ENCODE results near the gene BUB1.
"Not testable (repeated sequence)": the region's sequence is repeated elsewhere in the genome, so short reads cannot be mapped to it uniquely, and the experiment has no call there.

BUB1 gene

DNA sequence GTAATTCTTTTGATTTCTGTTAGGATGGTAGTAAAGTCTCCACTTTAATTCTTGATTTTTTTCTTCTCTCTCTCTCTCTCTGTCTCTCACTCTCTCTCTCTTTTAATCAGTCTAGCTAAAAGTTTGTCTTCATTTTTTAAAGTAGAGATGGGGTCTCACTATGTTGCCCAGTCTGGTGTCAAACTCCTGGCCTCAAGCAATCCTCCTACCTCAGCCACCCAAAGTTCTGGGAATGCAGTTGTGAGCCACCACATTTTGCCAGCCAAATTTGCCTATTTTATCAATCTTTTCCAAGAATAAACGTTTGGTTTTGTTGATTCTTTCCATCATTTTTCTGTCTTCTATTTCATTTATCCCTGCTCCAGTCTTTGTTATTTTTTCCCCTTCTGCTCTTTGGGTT, 30.6 kb upstream of the BUB1 start:
- H3K4me3 ChIP-seq (ENCODE audit: low read depth, low read length) = no peak overlapping the region
- no peak for DNase-seq (ENCODE audit: low read depth)
- TF ChIP-seq, protein P1, sequence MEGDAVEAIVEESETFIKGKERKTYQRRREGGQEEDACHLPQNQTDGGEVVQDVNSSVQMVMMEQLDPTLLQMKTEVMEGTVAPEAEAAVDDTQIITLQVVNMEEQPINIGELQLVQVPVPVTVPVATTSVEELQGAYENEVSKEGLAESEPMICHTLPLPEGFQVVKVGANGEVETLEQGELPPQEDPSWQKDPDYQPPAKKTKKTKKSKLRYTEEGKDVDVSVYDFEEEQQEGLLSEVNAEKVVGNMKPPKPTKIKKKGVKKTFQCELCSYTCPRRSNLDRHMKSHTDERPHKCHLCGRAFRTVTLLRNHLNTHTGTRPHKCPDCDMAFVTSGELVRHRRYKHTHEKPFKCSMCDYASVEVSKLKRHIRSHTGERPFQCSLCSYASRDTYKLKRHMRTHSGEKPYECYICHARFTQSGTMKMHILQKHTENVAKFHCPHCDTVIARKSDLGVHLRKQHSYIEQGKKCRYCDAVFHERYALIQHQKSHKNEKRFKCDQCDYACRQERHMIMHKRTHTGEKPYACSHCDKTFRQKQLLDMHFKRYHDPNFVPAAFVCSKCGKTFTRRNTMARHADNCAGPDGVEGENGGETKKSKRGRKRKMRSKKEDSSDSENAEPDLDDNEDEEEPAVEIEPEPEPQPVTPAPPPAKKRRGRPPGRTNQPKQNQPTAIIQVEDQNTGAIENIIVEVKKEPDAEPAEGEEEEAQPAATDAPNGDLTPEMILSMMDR (IDR thresholded peaks at IDR 0.05; ENCODE audit: low read depth, low read length, missing control alignments) = no peak

DNA sequence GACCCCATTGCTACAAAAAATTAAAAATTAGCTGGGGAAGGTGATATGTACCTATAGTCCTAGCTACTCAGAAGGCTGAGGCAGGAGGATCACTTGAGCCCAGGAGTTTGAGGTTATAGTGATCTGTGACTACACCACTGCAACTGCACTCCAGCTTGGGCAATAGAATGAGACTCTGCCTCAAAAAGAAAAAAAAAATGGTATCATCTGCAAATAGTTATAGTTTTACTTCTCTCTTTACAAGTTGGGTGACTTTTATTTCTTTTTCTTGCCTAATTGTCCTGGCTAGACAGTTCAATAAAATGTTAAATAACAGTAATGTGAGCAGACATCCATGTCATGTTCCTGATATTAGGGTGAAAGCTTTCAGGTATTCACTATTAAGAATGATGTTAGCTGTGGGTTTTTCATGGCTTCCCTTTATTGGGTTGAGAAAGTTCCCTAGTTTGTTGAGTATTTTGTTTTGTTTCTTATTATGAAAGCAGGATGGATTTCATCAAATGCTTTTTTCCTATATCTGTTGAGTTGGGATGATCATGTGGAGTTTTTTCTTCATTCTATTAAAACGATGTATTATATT, 29.6 kb upstream of the BUB1 start:
- no peak overlapping the region for H3K4me3 ChIP-seq (ENCODE audit: low read depth, low read length)
- TF ChIP-seq, protein P1 (IDR thresholded peaks at IDR 0.05; ENCODE audit: low read depth, low read length, missing control alignments) = no peak

DNA sequence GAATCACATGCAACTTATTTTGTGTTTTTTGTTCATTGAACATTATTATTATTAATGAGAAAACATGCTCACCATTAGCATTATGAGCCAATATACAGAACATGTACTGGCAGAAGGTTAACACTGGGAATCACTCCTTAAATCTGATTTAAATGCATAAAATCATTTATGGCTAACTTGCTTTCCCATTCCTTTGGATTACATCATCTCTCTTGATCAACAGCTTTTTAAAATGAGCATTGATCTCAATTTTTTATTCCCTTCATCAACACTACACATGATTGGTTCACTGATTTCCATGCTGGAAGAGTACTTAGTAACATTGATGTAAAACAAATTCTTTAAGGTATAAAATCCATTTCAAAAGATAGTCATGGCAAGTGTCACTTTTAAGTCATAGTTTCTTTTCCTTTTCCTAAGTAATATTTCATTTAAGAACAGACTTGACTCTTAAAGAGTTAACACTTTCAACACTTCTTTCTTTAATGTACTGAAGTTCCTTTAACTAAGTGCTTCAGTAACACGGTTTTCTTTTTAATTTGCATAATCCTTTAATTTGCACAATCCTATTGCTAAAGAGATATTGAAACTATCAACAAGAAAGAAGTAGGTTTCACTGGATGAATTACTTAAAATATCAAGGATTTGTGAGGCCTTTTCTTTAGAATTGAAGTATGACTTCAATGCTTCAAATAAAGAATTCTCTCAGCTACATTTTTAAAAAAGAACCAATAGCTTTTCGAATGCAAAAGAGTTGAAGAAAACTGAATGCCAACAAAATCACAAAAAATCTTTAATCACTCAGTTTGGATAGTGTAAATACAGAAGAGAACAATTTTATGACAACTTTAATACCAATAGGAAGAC, 24.9 kb upstream of the BUB1 start:
- H3K4me3 ChIP-seq (ENCODE audit: low read depth, low read length) = no peak overlapping the region
- no peak for DNase-seq (ENCODE audit: low read depth)
- TF ChIP-seq, protein P1 (IDR thresholded peaks at IDR 0.05; ENCODE audit: low read depth, low read length, missing control alignments) = no peak

More for the DNA sequence above, 29.6 kb upstream of the BUB1 start:
- no peak for DNase-seq (ENCODE audit: low read depth)

DNA sequence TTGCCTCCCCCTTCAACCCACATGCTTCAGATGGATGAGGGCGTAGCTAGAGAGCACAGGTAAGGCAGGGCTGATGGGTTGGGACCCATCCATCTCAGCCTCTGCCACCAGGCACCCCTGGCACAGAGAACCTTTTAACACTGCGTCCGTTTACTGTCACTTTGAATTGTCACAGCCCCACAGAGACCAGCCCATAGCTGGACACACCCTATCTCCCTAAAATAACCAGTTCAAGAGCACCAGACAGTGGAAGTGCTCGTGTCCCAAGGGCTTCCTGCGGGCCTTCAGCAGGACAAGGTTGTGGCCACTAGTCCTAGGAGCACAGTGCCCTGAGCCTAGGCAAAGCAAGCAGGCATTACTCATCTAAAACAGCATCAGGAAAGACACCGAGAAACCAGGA, 20.4 kb upstream of the BUB1 start:
- DNase-seq (ENCODE audit: low read depth); H3K4me3 ChIP-seq (ENCODE audit: low read depth, low read length): not testable (repeated sequence)

DNA sequence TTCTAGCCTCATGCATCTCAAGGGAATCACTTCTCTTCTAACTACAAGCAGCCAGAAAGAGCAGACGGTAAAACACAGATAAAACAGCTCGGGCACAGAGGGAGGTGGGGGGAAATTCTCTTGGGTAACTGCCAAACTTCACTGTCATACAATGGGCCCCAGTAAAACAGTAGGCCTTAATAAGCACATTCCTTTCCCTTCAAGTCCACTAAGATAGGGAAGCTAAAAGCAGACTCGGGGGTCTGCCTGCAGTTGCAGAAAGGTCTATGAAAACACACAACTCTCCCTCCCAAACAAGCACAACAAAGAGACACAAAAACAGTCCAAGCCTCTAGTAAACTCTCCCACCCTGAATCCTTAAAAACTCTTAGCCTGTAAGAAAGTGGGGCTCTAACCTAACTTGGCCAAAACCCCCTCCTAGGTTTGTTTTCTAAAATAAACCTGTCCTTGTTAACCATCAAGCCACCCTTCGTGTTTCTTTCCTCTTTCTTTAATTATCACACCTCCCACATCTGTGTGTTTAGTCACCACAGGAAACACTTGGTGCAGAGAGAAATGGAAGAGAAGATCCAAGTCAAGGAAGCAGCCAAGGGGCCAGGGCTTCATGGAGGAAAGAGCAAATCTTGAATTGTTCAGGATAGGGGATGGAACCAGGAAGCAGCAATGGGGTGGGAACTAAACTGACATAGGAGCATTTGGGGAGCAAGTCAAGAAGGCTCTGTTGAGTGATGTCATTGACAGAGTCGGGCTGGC, 17.5 kb upstream of the BUB1 start:
- H3K4me3 ChIP-seq (ENCODE audit: low read depth, low read length); DNase-seq (ENCODE audit: low read depth): not testable (repeated sequence)

DNA sequence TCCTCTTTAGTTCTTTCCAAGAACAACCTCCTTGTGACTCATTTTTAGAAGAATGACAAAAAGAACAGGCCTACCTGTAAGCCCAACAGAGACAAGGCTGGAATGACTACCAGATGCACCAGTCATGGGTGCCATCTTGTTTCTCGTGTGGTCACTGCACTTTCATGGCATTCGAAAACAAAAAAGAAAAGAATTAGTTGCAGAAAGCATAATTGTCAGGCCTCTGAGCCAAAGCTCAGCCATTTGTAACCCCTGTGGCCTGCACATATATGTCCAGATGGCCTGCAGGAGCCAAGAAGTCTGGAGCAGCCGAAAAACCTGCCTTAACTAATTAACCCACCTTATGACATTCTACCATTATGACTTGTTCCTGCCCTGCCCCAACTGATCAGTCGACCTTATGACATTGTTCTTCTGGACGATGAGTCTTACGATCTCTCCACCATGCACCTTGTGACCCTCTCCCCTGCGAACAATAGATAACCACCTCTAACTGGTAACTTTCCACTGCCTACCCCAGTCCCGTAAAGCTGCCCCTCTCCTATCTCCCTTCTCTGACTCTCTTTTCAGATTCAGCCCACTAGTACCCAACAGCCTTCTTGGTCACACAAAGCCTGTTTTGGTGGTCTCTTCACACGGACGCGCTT, 13.9 kb upstream of the BUB1 start:
- DNase-seq (ENCODE audit: low read depth) = no peak
- H3K4me3 ChIP-seq (ENCODE audit: low read depth, low read length) = no peak overlapping the region
- TF ChIP-seq, protein P1 (IDR thresholded peaks at IDR 0.05; ENCODE audit: low read depth, low read length, missing control alignments) = no peak

DNA sequence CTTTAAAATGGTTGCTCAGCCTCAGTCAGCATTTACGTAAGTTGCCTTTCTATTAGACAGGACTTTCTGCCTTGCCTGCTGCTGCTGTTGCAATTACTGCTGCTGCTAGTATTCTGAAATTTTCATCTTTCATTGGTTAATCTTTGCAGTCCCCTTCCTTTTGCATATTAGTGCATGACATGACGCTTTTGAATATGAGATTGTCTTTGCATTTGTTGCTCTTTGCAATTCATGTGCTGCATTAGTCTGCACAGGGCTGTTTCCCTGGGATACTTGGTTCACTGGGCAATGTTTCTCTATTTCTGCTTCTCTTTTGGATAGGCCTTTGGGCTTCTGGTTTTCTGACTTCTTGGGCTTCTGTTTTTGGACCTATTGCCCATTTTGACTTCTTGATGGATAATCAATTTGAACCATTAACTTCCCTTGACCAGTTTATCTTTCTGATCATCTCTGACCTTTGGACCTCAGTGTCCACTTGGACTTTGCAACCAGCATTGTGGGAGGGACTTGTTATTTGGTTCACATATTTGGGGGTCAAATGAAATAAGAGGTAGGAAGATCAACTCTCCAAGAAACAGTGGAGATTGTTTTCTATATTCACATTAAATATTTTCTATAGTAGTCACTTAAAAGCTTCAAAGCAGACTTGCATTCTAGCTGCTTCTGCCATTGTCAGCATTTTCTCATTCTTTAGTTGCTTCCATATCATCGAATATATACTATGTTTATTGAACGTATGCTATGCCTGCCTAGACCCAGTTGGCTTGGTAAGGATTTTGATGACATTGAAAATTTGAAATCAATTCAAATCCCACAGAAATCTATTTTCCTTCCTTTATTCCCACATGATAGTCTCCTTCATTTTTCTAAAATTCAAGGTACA, 12.5 kb upstream of the BUB1 start:
- H3K4me3 ChIP-seq (ENCODE audit: low read depth, low read length) = no peak overlapping the region
- no peak for DNase-seq (ENCODE audit: low read depth)
- TF ChIP-seq, protein P1 (IDR thresholded peaks at IDR 0.05; ENCODE audit: low read depth, low read length, missing control alignments) = no peak

Data from GM12864 (cell line).